ENCODE results near the gene ARL4D. TPM values are rescaled to one million over a fixed set of nuclear protein-coding genes. Genes with fewer than 3 reads are reported as not detected.

Gene ARL4D
- total and polyA plus RNA-seq, 2 donors (not counting 3 experiments of a cell fraction or from before 2014, with no cell fraction given), result 3.8 to 4.1 TPM

- POLR2A ChIA-PET, result interaction anchor here (1.9 kb wide), 1 partner anchor 44 kb away, joined by 5 read pairs; no protein-coding TSS in a partner anchor
- Histone ChIP-seq H3K36me3 (ENCODE audit: control insufficient read depth in 2 of 2, extremely low read depth in 1 of 2, insufficient read depth in 2 of 2, low read length in 2 of 2) (no peaks in the 10 kb centered on the region), H3K9me3 (replicated peaks; ENCODE audit: control insufficient read depth, insufficient read depth, low read length) (no peaks in the 10 kb centered on the region), H4K20me1 (replicated peaks; ENCODE audit: control insufficient read depth, extremely low read depth, insufficient read depth, low read length) (no peaks in the 10 kb centered on the region), H3K4me1 (ENCODE audit: control insufficient read depth, extremely low read depth, insufficient read depth, low read length) (no peaks in the 10 kb centered on the region), H3K27me3 (ENCODE audit: control insufficient read depth in 2 of 2, insufficient read depth in 2 of 2, low read length in 2 of 2) (peaks cover 0 to 9% of the 10 kb centered on the region in 2 experiments), H3K4me2 (ENCODE audit: insufficient read depth, low read length) (no peak overlapping the region), H2AFZ (ENCODE audit: low read depth, low read length) (no peak overlapping the region), H3K27ac (ENCODE audit: insufficient read depth, low read depth, low read length) (no peak overlapping the region), H3K9ac (replicated peaks; ENCODE audit: extremely low read depth, insufficient read depth, low read length) (no peak overlapping the region), H3K79me2 (ENCODE audit: control insufficient read depth, insufficient read depth, low read length) (no peaks in the 10 kb centered on the region), H3K4me3 (replicated peaks in 1 of 3; ENCODE audit: insufficient read depth in 1 of 3, low read depth in 1 of 3, low read length in 3 of 3) (no peak overlapping the region), H3K9me1 (replicated peaks; ENCODE audit: control insufficient read depth, extremely low read depth, insufficient read depth, low read length) (no peaks in the 10 kb centered on the region)
- no peak for DNase-seq (ENCODE audit: low read depth, low spot score)
- no peak for FAIRE-seq
- dilution Hi-C loops (cut with MboI; ENCODE audit: extremely low pct_ligation_motif_present, low sequenced_read_pairs) (no loop called here), intact Hi-C loops (cut with micrococcal nuclease) (no loop called here)
- CTCF ChIA-PET, result interaction anchor here (1.0 kb wide), 2 partner anchors 14 to 54 kb away, joined by 3 to 6 read pairs; no protein-coding TSS in a partner anchor
- BruUV-seq (replicated peaks), result no TSS peak
- TF ChIP-seq MYC (IDR thresholded peaks at IDR 0.05; ENCODE audit: low read depth, low read length), result no peak
- TF ChIP-seq MAX (IDR thresholded peaks at IDR 0.05; ENCODE audit: insufficient read depth, insufficient read length), result no peak
- TF ChIP-seq POLR2A (IDR thresholded peaks at IDR 0.05; ENCODE audit: low read depth, low read length), result no peak
- TF ChIP-seq POLR2AphosphoS5 (IDR thresholded peaks at IDR 0.05; ENCODE audit: insufficient read depth, low read depth, low read length), result no peak
- TF ChIP-seq FOS (IDR thresholded peaks at IDR 0.05; ENCODE audit: borderline replicate concordance, insufficient read depth, low read length), result no peak
- TF ChIP-seq JUN (IDR thresholded peaks at IDR 0.05; ENCODE audit: borderline replicate concordance, insufficient read depth, insufficient read length, low read depth), result no peak
- no peak for TF ChIP-seq EZH2 (IDR thresholded peaks at IDR 0.05; ENCODE audit: borderline replicate concordance, low read depth, low read length, severe bottlenecking)
- TF ChIP-seq GATA2 (IDR thresholded peaks at IDR 0.05; ENCODE audit: insufficient read depth, insufficient read length, low read depth, low read length), result no peak
- TF ChIP-seq CTCF (IDR thresholded peaks at IDR 0.05; ENCODE audit: extremely low read depth in 1 of 2, insufficient read depth in 1 of 2, low read depth in 1 of 2, low read length in 2 of 2), result no peak
These were observed 13.4 kb downstream of the ARL4D start for GRCh38 chr17:43412166-43412565.

All from endothelial cell of umbilical vein (primary cell).